Transverse colon (tissue), 4 donors: Measurements from ENCODE around the gene METTL21A.

Experiments used
- EP300 ChIP-seq: sonication (generic); formaldehyde crosslinking; IDR thresholded peaks from one replicate; pipeline ENCODE4 v1.6.1; 2017; ENCODE audit warnings: antibody characterized with exemption, low read depth
- POLR2A ChIP-seq: fragments of 450-650 bp; IDR thresholded peaks from one replicate; pipeline ENCODE4 v1.6.1; 2016; ENCODE audit warnings: antibody characterized with exemption, mild to moderate bottlenecking, moderate library complexity
- POLR2AphosphoS5 ChIP-seq, 3 donors: sonication (generic); formaldehyde crosslinking; IDR thresholded peaks; one replicate each; pipeline ENCODE4 v1.6.1; 2016; ENCODE audit warnings: antibody characterized with exemption in 3 of 3
- TF ChIP-seq, protein P1 (sequence below), 5 experiments: fragments of 200-600 bp in 3 of 5; fragments of 450-650 bp in 2 of 5; sonication (generic) in 3 of 5; IDR thresholded peaks; 1 replicate in 2 of 5; 2 replicates in 3 of 5; pipeline ENCODE4 v1.5.1; 2016 to 2017; ENCODE audit warnings: antibody characterized with exemption in 5 of 5, inconsistent platforms in 3 of 5, mild to moderate bottlenecking in 2 of 5, moderate library complexity in 1 of 5

DNA sequence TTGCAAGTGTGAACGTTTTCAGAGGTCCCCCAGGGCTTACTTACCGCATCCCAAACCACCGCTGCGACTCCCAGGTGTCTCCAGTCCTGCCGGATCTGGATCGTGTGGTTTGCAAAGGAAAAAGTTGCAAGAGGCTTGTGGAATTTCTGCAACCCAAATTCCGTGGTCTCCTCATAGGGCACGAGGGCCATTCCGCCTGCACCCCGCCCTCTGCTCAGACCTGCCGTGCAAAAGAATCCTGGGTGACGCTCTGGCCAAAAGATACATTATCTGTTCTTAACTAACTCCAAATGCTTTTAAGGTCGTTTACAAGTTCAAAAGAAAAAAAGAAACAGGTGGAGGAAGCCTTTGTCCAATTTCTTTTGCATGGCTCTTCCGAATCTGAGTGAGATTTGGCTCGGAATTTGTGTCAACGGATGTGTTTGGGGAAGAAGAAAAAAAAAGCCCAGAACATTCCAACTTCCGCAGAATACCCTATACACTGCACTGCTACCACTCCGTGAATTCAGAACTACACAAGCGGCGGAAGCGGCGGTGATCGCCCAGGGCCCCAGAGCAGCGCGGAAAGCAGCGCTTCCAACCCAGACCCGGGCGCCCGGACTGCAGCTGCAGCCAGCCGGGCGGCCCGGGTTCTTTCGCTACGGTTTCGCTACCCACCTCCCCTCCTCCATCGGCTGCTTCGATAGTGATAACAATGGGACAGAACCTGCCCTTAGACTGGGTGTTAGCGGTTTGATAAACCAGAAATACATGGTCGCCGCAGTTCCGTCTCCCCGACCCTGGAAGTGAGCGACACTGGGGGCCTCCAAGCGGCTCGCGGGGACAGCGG is 795 bp downstream of the METTL21A start:
- TF ChIP-seq, protein P1, sequence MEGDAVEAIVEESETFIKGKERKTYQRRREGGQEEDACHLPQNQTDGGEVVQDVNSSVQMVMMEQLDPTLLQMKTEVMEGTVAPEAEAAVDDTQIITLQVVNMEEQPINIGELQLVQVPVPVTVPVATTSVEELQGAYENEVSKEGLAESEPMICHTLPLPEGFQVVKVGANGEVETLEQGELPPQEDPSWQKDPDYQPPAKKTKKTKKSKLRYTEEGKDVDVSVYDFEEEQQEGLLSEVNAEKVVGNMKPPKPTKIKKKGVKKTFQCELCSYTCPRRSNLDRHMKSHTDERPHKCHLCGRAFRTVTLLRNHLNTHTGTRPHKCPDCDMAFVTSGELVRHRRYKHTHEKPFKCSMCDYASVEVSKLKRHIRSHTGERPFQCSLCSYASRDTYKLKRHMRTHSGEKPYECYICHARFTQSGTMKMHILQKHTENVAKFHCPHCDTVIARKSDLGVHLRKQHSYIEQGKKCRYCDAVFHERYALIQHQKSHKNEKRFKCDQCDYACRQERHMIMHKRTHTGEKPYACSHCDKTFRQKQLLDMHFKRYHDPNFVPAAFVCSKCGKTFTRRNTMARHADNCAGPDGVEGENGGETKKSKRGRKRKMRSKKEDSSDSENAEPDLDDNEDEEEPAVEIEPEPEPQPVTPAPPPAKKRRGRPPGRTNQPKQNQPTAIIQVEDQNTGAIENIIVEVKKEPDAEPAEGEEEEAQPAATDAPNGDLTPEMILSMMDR (IDR thresholded peaks at IDR 0.05), result no peak
- TF ChIP-seq POLR2A, result peak; percentile 66
- TF ChIP-seq EP300, result no peak
- peak; percentile 79 to 84 (median 79) for TF ChIP-seq POLR2AphosphoS5 (IDR thresholded peaks at IDR 0.05)
